NT2/D1 (cell line): ENCODE data around the gene AP4M1.

Experiments used
- DNase-seq: peaks from one replicate; pipeline ENCODE4 v3.0.0-alpha.2; 2011; ENCODE audit warnings: low read depth, low spot score
- H3K27me3 ChIP-seq: 2 replicates; pipeline ENCODE4 v1.6.0; 2011; ENCODE audit warnings: mild to moderate bottlenecking; ENCODE audit not compliant: insufficient read length, insufficient read depth
- H3K36me3 ChIP-seq: 2 replicates; pipeline ENCODE4 v1.6.1; 2011; ENCODE audit warnings: mild to moderate bottlenecking, low read length, mixed read lengths; ENCODE audit not compliant: insufficient read depth, insufficient read length
- H3K4me1 ChIP-seq: 2 replicates; pipeline ENCODE4 v1.5.1; 2011; ENCODE audit not compliant: insufficient read depth, insufficient read length
- H3K4me3 ChIP-seq: 2 replicates; pipeline ENCODE4 v1.5.1; 2011; ENCODE audit warnings: low read depth; ENCODE audit not compliant: insufficient read length
- H3K9ac ChIP-seq: 2 replicates; pipeline ENCODE4 v1.6.0; 2011; ENCODE audit warnings: low read depth; ENCODE audit not compliant: insufficient read length
- H3K9me3 ChIP-seq: 2 replicates; pipeline ENCODE4 v1.5.1; 2011; ENCODE audit warnings: mild to moderate bottlenecking, low read length; ENCODE audit not compliant: insufficient read depth
- SUZ12 ChIP-seq: IDR thresholded peaks from 2 replicates; pipeline ENCODE4 v1.6.1; 2011; ENCODE audit not compliant: insufficient read length, insufficient read depth; ENCODE audit errors: extremely low read depth
- YY1 ChIP-seq: IDR thresholded peaks from 2 replicates; pipeline ENCODE4 v1.6.1; 2011; ENCODE audit not compliant: insufficient read length, insufficient read depth
- ZNF274 ChIP-seq: IDR thresholded peaks from 2 replicates; pipeline ENCODE4 v1.6.1; 2011; ENCODE audit warnings: mild to moderate bottlenecking, low read depth, low read length

Gene AP4M1

GRCh38 chr7:100087055-100087750, 14.2 kb upstream of the AP4M1 start:
- no peak for TF ChIP-seq YY1
- TF ChIP-seq SUZ12, result no peak
- TF ChIP-seq ZNF274, result no peak
- H3K9ac ChIP-seq, result no peak overlapping the region
- DNase-seq, result no peak
- H3K9me3 ChIP-seq, result no peaks in the 10 kb centered on the region
- H3K4me3 ChIP-seq, result no peak overlapping the region
- peaks cover 2% of the 10 kb centered on the region for H3K4me1 ChIP-seq
- H3K36me3 ChIP-seq, result peaks cover 22% of the 10 kb centered on the region
- H3K27me3 ChIP-seq, result no peaks in the 10 kb centered on the region

- Histone ChIP-seq H3K36me3 (peaks cover 31% of the 10 kb centered on the region), H3K9me3 (no peaks in the 10 kb centered on the region), H3K4me3 (peak overlapping the region; percentile 89), H3K27me3 (no peaks in the 10 kb centered on the region), H3K4me1 (peaks cover 2% of the 10 kb centered on the region), H3K9ac (peak overlapping the region; percentile 93)
- TF ChIP-seq SUZ12, result no peak
- TF ChIP-seq ZNF274, result no peak
- DNase-seq, result no peak
Observed at GRCh38 chr7:100088095-100088620, 13.3 kb upstream of the AP4M1 start.

- Histone ChIP-seq H3K9me3 (no peaks in the 10 kb centered on the region), H3K4me3 (peak within 1 kb of the TSS; percentile 89), H3K9ac (peak within 1 kb of the TSS; percentile 93), H3K27me3 (no peaks in the 10 kb centered on the region), H3K4me1 (peaks cover 2% of the 10 kb centered on the region), H3K36me3 (peaks cover 38% of the 10 kb centered on the region)
- no peak for TF ChIP-seq ZNF274
- TF ChIP-seq YY1, result peak; percentile 51
- no peak for TF ChIP-seq SUZ12
- no peak for DNase-seq
Observed at GRCh38 chr7:100088621-100089457, 12.6 kb upstream of the AP4M1 start, which contains the start of gene COPS6. COPS6 (plus strand) TSS chr7:100088969; CDS start chr7:100088991, 22 bp downstream.

GRCh38 chr7:100089458-100090196, 11.8 kb upstream of the AP4M1 start:
- Histone ChIP-seq H3K4me3 (peak overlapping the region; percentile 89), H3K9me3 (no peaks in the 10 kb centered on the region), H3K4me1 (peaks cover 2% of the 10 kb centered on the region), H3K36me3 (peaks cover 46% of the 10 kb centered on the region), H3K27me3 (no peaks in the 10 kb centered on the region), H3K9ac (peak overlapping the region; percentile 93)
- no peak for TF ChIP-seq YY1
- no peak for TF ChIP-seq SUZ12
- no peak for TF ChIP-seq ZNF274
- DNase-seq, result no peak

- H3K27me3 ChIP-seq, result no peaks in the 10 kb centered on the region
- TF ChIP-seq ZNF274, result no peak
- TF ChIP-seq SUZ12, result no peak
- TF ChIP-seq YY1, result no peak
- H3K4me3 ChIP-seq, result no peak overlapping the region
- no peak for DNase-seq
- H3K36me3 ChIP-seq, result peaks cover 57% of the 10 kb centered on the region
- H3K9me3 ChIP-seq, result no peaks in the 10 kb centered on the region
- H3K9ac ChIP-seq, result no peak overlapping the region
- H3K4me1 ChIP-seq, result peaks cover 2% of the 10 kb centered on the region
Observed at GRCh38 chr7:100090527-100091410, 10.7 kb upstream of the AP4M1 start.

GRCh38 chr7:100091411-100092181, 9.8 kb upstream of the AP4M1 start:
- Histone ChIP-seq H3K36me3 (peaks cover 63% of the 10 kb centered on the region), H3K27me3 (no peaks in the 10 kb centered on the region), H3K9me3 (no peaks in the 10 kb centered on the region), H3K9ac (no peak overlapping the region), H3K4me1 (peaks cover 2% of the 10 kb centered on the region), H3K4me3 (no peak overlapping the region)
- TF ChIP-seq ZNF274, result no peak
- no peak for TF ChIP-seq SUZ12
- no peak for TF ChIP-seq YY1
- DNase-seq, result no peak
